ENCODE data around the gene NUDT8.

Gene NUDT8

DNA sequence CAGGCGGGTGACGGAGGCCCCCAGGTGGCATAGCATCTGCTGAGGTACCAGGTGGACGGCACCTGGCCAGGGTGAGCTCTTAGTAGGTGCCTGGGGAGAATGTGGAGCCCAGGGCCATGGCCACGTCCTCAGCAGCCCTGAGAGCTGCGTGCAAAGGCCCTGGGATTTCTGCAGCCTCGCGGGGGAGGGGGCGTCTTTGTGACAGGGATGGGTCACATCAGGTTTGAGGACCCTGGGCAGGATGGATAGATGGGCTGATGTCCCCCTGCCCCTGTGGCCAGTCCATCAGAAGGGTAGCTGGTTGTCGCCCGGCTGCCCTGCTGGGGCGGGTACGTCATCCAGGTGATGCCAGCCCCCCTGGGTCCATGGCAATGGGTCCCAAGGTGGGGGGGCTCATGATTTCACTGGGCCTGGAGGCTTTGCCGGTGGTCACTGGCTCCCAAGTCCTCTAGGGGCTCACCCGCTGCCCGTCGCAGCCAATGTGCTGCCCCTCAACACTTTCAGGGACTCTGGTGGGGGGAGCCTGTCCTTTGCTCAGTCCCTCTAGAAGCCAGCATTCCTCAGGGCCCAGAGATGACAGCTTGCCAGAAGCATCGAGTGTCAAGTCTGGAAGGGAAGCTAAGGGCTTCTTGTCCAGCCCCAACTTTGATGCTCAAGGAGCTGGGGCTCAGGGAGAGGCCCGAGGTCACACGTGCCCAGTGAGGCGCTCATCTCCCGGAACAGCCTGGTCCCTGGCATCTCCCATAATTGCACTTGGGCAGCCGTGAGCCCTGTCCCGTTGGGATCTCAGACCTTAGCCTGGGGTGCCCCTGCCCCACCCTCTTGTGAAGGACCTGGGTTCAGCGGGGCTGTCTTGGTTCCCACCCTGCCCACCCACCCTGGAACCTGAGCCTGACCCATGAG lies 9.0 kb upstream of the NUDT8 start:
- TF ChIP-seq ZFX (IDR thresholded peaks at IDR 0.05) (no peak), CTCF (conservative IDR thresholded peaks at IDR 0.05) (no peak)
- peak overlapping the region; percentile 90 for H3K27ac ChIP-seq

GRCh38 chr11:67637441-67637840 lies 7.7 kb upstream of the NUDT8 start:
- H3K27ac ChIP-seq = peak overlapping the region; percentile 93

DNA sequence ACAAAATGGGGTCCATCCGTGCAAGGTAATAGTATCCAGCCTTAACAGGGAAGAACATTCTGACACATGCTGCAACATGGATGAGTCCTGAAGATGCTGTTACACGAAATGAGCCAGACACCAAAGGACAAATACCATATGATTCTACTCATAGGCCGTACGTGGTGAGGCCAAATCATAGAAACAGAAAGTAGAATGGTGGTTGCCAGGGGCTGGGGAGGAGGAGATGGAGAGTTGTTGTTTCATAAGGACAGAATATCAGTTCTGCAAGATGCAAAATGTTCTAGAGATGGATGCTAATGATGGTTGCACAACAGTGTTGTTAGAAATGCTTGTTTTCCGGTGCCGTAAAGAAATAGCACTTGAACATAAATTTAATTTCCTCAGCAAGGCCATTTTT lies 7.2 kb upstream of the NUDT8 start:
- peak overlapping the region; percentile 93 for H3K27ac ChIP-seq
- TF ChIP-seq ZFX (IDR thresholded peaks at IDR 0.05) = no peak
- no peak for TF ChIP-seq CTCF (conservative IDR thresholded peaks at IDR 0.05)

DNA sequence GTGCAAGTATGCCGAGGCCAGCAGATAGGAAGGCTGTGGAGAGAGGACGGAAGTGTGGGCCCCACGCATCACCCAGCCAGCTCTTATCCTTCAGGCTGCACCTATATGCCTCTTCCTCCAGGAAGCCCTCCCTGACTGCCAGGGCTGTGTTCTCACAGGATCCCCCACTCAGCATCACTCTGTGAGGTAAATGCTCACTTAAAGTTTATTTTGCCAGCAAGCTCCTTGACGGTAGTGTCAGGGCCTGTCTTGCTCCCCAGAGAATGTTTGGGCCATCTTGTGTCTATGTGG lies 5.4 kb upstream of the NUDT8 start:
- H3K27ac ChIP-seq = peak overlapping the region; percentile 93
- no peak for TF ChIP-seq ZFX (IDR thresholded peaks at IDR 0.05)

DNA sequence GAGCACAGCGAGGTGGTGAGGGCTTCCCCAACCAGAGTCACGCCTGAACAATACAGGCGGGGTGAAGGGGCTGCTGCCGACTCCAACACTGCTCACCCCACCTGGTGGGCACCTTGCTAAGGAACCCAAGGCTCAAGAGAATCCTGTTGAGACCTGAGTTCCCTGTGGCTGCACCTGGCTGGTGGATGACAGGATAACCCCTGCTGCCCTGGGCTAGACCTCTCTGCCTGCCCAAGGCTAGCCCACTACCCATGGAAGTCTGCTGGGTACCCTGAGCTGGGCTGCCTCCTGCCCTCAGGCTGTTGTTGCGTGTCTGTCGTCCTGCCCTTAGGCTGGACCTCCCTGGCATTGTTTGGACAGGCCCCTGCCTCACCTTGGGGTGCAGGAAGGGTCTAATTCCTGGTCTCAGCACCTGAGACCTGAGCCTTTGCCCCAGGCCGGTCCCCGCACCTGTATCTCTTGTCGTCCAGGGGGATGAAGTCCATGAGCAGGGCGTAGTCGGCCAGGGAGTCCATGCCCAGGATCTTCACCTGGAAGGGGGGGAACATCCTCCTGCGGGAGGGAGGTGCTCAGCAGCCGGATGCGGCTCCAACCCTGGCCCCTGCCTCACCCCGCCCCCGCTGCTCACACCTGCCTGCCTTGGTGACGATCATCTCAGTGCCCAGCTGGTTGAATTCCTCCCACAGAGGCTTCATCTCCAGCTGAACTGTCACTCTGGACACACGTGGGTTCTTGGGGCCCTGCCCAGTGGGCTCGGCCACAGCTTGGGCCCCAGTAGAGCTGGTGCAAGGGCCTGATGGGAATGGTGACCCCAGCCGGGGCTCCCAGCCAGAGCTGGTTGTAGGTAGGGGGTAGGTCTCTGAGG lies 4.9 kb upstream of the NUDT8 start:
- TF ChIP-seq CTCF (conservative IDR thresholded peaks at IDR 0.05) (no peak), ZFX (IDR thresholded peaks at IDR 0.05) (no peak)
- peak overlapping the region; percentile 93 for H3K27ac ChIP-seq

DNA sequence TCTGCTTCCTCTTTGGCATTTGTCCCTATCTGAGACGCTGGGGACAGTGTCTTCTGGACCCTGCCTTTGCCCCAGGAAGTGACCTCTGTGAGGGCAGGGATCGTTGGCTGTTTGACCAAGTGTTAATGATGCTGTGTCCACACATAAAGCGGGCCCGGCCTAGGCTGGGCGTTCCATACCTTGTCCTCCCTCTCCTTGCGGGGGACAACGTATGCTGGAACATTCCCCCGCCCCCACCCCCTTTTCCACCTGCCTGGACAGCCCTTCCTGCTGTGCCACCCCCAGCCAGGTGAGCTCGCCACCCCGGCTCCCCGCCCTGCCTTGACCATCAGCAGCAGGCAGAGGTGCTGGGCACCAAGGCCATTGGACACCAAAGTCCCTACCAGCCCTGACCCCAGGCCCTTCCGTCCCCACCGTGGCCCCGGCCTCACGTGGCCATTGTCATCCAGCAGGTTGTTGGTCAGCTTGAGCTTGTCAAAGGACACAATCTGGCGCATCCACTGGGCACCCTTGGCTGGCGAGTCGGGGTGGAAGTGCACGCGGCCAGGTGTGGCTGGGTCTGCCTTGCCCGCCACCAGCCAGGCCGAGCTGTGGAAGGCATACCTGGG lies 4.1 kb upstream of the NUDT8 start:
- H3K27ac ChIP-seq = peak overlapping the region; percentile 93
- TF ChIP-seq ZFX (IDR thresholded peaks at IDR 0.05) (no peak), CTCF (conservative IDR thresholded peaks at IDR 0.05) (no peak)

DNA sequence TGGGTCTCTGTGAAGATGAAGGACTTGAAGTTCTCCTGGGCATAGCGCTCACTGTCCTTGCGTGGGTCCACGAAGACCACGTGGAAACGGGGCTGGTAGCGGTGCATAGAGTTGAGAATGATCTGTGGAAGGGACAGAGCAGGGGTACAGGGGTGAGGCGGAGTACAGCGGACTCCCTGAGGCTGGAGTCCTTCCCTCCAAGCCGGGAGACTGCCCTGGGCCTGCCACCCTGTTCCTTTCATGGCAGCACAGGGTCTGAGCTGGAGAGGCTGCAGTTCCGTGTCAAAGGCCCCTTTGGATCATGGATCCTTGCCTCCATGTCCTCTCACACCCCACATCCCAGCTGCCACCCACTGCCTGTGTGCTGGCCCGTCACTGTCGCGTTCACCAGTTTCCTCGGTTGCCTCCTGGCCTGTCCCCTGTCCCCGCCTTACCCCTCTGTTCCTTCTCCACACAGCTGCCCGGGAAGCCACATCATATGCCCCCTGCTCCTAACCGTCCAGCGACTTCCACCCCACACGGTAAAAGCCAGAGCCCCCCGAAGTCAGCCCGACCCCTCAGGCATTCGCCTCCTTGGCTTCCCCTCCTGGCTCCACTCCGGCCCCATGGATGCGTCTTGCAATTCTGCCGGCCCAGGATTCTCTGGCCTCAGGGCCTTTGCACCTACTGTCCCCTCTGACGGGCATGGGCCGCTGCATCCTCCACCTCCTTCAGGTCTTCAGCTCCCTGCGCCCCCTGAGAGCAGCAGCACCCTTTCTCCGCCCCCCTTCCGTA lies 3.4 kb upstream of the NUDT8 start:
- TF ChIP-seq ZFX (IDR thresholded peaks at IDR 0.05) = no peak
- TF ChIP-seq CTCF (conservative IDR thresholded peaks at IDR 0.05) = no peak
- H3K27ac ChIP-seq = peak overlapping the region; percentile 93

Measured in C4-2B (cell line).